Neural progenitor cell (in vitro differentiated cells): ENCODE results near the gene CASP6. TPM values are rescaled to one million over a fixed set of nuclear protein-coding genes. Genes with fewer than 3 reads are reported as not detected.

Experiments used
- DNase-seq: peaks from one replicate; pipeline ENCODE4 v3.0.0-alpha.2; 2016; ENCODE audit warnings: low spot score
- H2AFZ ChIP-seq: fragments of 200-600 bp; sonication (generic); replicated peaks from 2 replicates; pipeline ENCODE4 v1.6.1; 2016; ENCODE audit warnings: antibody characterized with exemption
- H3F3A ChIP-seq: fragments of 200-600 bp; sonication (generic); 2 replicates; pipeline ENCODE4 v1.6.1; 2016; ENCODE audit warnings: antibody characterized with exemption, low read depth
- H3K27ac ChIP-seq: fragments of 200-600 bp; sonication (generic); 2 replicates; pipeline ENCODE4 v1.5.1; 2016; ENCODE audit warnings: mild to moderate bottlenecking
- H3K27me3 ChIP-seq: fragments of 200-600 bp; sonication (generic); 2 replicates; pipeline ENCODE4 v1.6.1; 2016; ENCODE audit warnings: mild to moderate bottlenecking, moderate library complexity
- H3K36me3 ChIP-seq: fragments of 200-600 bp; sonication (generic); 2 replicates; pipeline ENCODE4 v1.5.1; 2016
- H3K4me1 ChIP-seq: fragments of 200-600 bp; sonication (generic); 2 replicates; pipeline ENCODE4 v1.6.1; 2016; ENCODE audit warnings: mixed run types
- H3K4me2 ChIP-seq: fragments of 200-600 bp; sonication (generic); 2 replicates; pipeline ENCODE4 v1.6.1; 2016
- H3K4me3 ChIP-seq: fragments of 200-600 bp; sonication (generic); 2 replicates; pipeline ENCODE4 v1.5.1; 2016
- H3K79me2 ChIP-seq: fragments of 200-600 bp; sonication (generic); 2 replicates; pipeline ENCODE4 v1.6.1; 2016; ENCODE audit warnings: low read depth
- H3K9ac ChIP-seq: fragments of 200-600 bp; sonication (generic); 2 replicates; pipeline ENCODE4 v1.6.1; 2016
- H3K9me3 ChIP-seq: fragments of 200-600 bp; sonication (generic); 2 replicates; pipeline ENCODE4 v1.5.1; 2016; ENCODE audit warnings: low read depth
- H4K20me1 ChIP-seq: fragments of 200-600 bp; sonication (generic); 2 replicates; pipeline ENCODE4 v1.6.1; 2016; ENCODE audit warnings: low read depth
- H3K27ac Mint-ChIP-seq: 3 replicates; pipeline ENCODE4 v1.8.0; 2021; ENCODE audit warnings: mixed read lengths
- H3K27me3 Mint-ChIP-seq: 2 replicates; pipeline ENCODE4 v1.8.0; 2022; ENCODE audit warnings: low read depth, mild to moderate bottlenecking, inconsistent platforms, moderate library complexity, mixed read lengths; ENCODE audit not compliant: insufficient read depth
- H3K36me3 Mint-ChIP-seq: 3 replicates; pipeline ENCODE4 v1.8.0; 2021; ENCODE audit warnings: mixed read lengths
- H3K4me1 Mint-ChIP-seq: 3 replicates; pipeline ENCODE4 v1.8.0; 2021; ENCODE audit warnings: mixed read lengths
- H3K4me3 Mint-ChIP-seq: 3 replicates; pipeline ENCODE4 v1.8.0; 2021; ENCODE audit warnings: mild to moderate bottlenecking, moderate library complexity, mixed read lengths
- H3K9me3 Mint-ChIP-seq: 3 replicates; pipeline ENCODE4 v1.8.0; 2020; ENCODE audit warnings: mixed read lengths
- CTCF ChIP-seq: fragments of 200-600 bp; sonication (generic); IDR thresholded peaks from 2 replicates; pipeline ENCODE4 v1.5.1; 2017; ENCODE audit warnings: antibody characterized with exemption, mild to moderate bottlenecking
- EZH2 ChIP-seq: fragments of 200-600 bp; sonication (generic); IDR thresholded peaks from 2 replicates; pipeline ENCODE4 v1.6.1; 2017; ENCODE audit warnings: antibody characterized with exemption, mild to moderate bottlenecking, moderate library complexity
- EZH2phosphoT487 ChIP-seq: fragments of 200-600 bp; sonication (generic); IDR thresholded peaks from 2 replicates; pipeline ENCODE4 v1.6.1; 2017; ENCODE audit warnings: antibody characterized with exemption
- total RNA-seq: library from RNA; depleted of rRNA; stranded (reverse); fragments of >200 nt; gene quantifications from 2 replicates; pipeline ENCODE4 v1.2.3, GENCODE V29; 2015; ENCODE audit warnings: low replicate concordance

CASP6 gene
- total RNA-seq, 1 donor from 2014 or later, result 37.2 TPM

GRCh38 chr4:109676886-109677285 lies 26.4 kb downstream of the CASP6 start:
- H3K27me3 Mint-ChIP-seq, result no peaks in the 10 kb centered on the region

GRCh38 chr4:109675843-109676242 lies 27.4 kb downstream of the CASP6 start:
- H3K9ac ChIP-seq, result no peak overlapping the region
- no peak overlapping the region for H3K27ac Mint-ChIP-seq
- TF ChIP-seq EZH2, result no peak
- no peak for TF ChIP-seq EZH2phosphoT487
- no peak for TF ChIP-seq CTCF

More at GRCh38 chr4:109676886-109677285, 26.4 kb downstream of the CASP6 start:
- peaks cover 32% of the 10 kb centered on the region for H3K36me3 Mint-ChIP-seq
- Histone ChIP-seq H2AFZ (no peak overlapping the region), H3K9ac (no peak overlapping the region), H4K20me1 (no peaks in the 10 kb centered on the region), H3K36me3 (no peaks in the 10 kb centered on the region), H3F3A (peaks cover 5% of the 10 kb centered on the region), H3K27me3 (no peaks in the 10 kb centered on the region), H3K4me3 (no peak overlapping the region), H3K79me2 (no peaks in the 10 kb centered on the region), H3K9me3 (no peaks in the 10 kb centered on the region), H3K27ac (no peak overlapping the region), H3K4me1 (peaks cover 3% of the 10 kb centered on the region), H3K4me2 (no peak overlapping the region)
- TF ChIP-seq EZH2phosphoT487 (no peak), EZH2 (no peak), CTCF (no peak)
- no peak overlapping the region for H3K4me3 Mint-ChIP-seq
- DNase-seq, result no peak
- H3K27ac Mint-ChIP-seq, result no peak overlapping the region
- peaks cover under 1% of the 10 kb centered on the region for H3K4me1 Mint-ChIP-seq
- peaks cover 28% of the 10 kb centered on the region for H3K9me3 Mint-ChIP-seq

GRCh38 chr4:109675181-109675580 lies 28.1 kb downstream of the CASP6 start:
- no peak overlapping the region for H3K4me2 ChIP-seq
- no peaks in the 10 kb centered on the region for H3K4me1 ChIP-seq
- no peaks in the 10 kb centered on the region for H3K36me3 ChIP-seq
- Mint-ChIP-seq H3K27ac (no peak overlapping the region), H3K27me3 (no peaks in the 10 kb centered on the region), H3K36me3 (peaks cover 28% of the 10 kb centered on the region), H3K4me1 (no peaks in the 10 kb centered on the region), H3K9me3 (peaks cover 27% of the 10 kb centered on the region), H3K4me3 (no peak overlapping the region)
- no peaks in the 10 kb centered on the region for H3F3A ChIP-seq
- H2AFZ ChIP-seq, result no peak overlapping the region
- H3K4me3 ChIP-seq, result no peak overlapping the region
- DNase-seq, result no peak
- H3K27ac ChIP-seq, result no peak overlapping the region
- TF ChIP-seq EZH2phosphoT487, result no peak
- TF ChIP-seq EZH2, result no peak
- TF ChIP-seq CTCF, result no peak
- H3K9ac ChIP-seq, result no peak overlapping the region
- H4K20me1 ChIP-seq, result no peaks in the 10 kb centered on the region
- H3K9me3 ChIP-seq, result no peaks in the 10 kb centered on the region
- no peaks in the 10 kb centered on the region for H3K79me2 ChIP-seq
- H3K27me3 ChIP-seq, result no peaks in the 10 kb centered on the region

More at GRCh38 chr4:109675843-109676242, 27.4 kb downstream of the CASP6 start:
- Histone ChIP-seq H3K27ac (no peak overlapping the region), H2AFZ (no peak overlapping the region), H3K9me3 (no peaks in the 10 kb centered on the region), H4K20me1 (no peaks in the 10 kb centered on the region), H3K27me3 (no peaks in the 10 kb centered on the region), H3F3A (no peaks in the 10 kb centered on the region), H3K4me1 (no peaks in the 10 kb centered on the region), H3K79me2 (no peaks in the 10 kb centered on the region), H3K4me3 (no peak overlapping the region), H3K4me2 (no peak overlapping the region), H3K36me3 (no peaks in the 10 kb centered on the region)
- no peaks in the 10 kb centered on the region for H3K27me3 Mint-ChIP-seq
- H3K4me1 Mint-ChIP-seq, result no peaks in the 10 kb centered on the region
- peaks cover 32% of the 10 kb centered on the region for H3K36me3 Mint-ChIP-seq
- H3K4me3 Mint-ChIP-seq, result no peak overlapping the region
- DNase-seq, result no peak
- H3K9me3 Mint-ChIP-seq, result peaks cover 32% of the 10 kb centered on the region
